ENCODE results near the gene PPP2R2C. TPM values are rescaled to one million over a fixed set of nuclear protein-coding genes. Genes with fewer than 3 reads are reported as not detected.

Gene PPP2R2C
- total RNA-seq, 1 experiment from 2014 or later, result not detected

DNA sequence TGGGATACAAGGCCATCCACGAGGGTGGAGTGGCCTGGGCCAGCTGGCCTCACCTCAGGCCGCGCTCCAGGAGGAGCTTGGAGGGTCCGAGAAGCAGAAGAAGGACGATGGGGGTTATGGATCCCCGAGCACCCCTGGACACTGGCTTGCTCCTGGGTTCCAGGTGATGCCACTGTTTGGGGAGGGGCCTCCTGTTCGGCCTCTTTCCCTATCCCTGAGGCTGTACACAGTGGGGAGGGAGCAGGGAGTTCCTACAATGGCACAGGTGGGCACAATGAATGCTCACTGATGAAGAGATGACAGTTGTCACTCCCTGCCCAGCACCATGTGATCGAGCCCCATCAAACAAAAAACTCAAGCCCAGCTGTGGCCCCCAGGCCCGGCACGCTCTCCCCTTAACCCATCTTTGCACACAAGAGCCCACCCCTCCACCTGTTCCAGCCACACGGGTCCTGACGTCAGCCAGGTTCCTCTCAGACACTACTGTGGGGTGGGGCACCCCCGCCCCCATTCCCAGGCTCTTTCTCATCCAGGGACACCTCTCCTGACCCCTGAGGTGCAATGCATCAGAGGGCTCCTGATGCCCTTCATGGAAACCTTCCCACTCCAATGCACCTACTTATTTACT lies 132.5 kb downstream of the PPP2R2C start:
- H3K4me3 ChIP-seq (ENCODE audit: low read depth, low read length, poor library complexity, severe bottlenecking), result no peak overlapping the region
- no peaks in the 10 kb centered on the region for H3K4me1 ChIP-seq (ENCODE audit: insufficient read depth, low read length, poor library complexity, severe bottlenecking)
- H3K36me3 ChIP-seq (ENCODE audit: insufficient read depth, low read length, poor library complexity, severe bottlenecking), result no peaks in the 10 kb centered on the region
- no peak for DNase-seq (ENCODE audit: low spot score)
- peaks cover 52% of the 10 kb centered on the region for H3K27me3 ChIP-seq (replicated peaks; ENCODE audit: insufficient read depth, low read depth, low read length, poor library complexity)
- CTCF ChIA-PET, result interaction anchor here (0.6 kb wide), 1 partner anchor 313 kb away, joined by 6 read pairs; no protein-coding TSS in a partner anchor
- no peak overlapping the region for H3K27ac ChIP-seq (ENCODE audit: low read depth, low read length, poor library complexity, severe bottlenecking)
- POLR2A ChIA-PET (ENCODE audit: low non-redundant PET), result no interaction called here
- no peak for TF ChIP-seq EZH2 (IDR thresholded peaks at IDR 0.05; ENCODE audit: borderline replicate concordance, low read depth, low read length, poor library complexity, severe bottlenecking)
- TF ChIP-seq, protein P1, sequence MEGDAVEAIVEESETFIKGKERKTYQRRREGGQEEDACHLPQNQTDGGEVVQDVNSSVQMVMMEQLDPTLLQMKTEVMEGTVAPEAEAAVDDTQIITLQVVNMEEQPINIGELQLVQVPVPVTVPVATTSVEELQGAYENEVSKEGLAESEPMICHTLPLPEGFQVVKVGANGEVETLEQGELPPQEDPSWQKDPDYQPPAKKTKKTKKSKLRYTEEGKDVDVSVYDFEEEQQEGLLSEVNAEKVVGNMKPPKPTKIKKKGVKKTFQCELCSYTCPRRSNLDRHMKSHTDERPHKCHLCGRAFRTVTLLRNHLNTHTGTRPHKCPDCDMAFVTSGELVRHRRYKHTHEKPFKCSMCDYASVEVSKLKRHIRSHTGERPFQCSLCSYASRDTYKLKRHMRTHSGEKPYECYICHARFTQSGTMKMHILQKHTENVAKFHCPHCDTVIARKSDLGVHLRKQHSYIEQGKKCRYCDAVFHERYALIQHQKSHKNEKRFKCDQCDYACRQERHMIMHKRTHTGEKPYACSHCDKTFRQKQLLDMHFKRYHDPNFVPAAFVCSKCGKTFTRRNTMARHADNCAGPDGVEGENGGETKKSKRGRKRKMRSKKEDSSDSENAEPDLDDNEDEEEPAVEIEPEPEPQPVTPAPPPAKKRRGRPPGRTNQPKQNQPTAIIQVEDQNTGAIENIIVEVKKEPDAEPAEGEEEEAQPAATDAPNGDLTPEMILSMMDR (conservative IDR thresholded peaks at IDR 0.05; ENCODE audit: low read depth, low read length), result no peak
- BruUV-seq (replicated peaks), result no TSS peak
- intact Hi-C loops (cut with micrococcal nuclease; ENCODE audit: unreplicated experiment), result no loop called here
- no peaks in the 10 kb centered on the region for H3K9me3 ChIP-seq (ENCODE audit: low read depth, low read length, poor library complexity, severe bottlenecking)

- Histone ChIP-seq H3K27me3 (replicated peaks; ENCODE audit: insufficient read depth, low read depth, low read length, poor library complexity) (peaks cover 47% of the 10 kb centered on the region), H3K9me3 (ENCODE audit: low read depth, low read length, poor library complexity, severe bottlenecking) (no peaks in the 10 kb centered on the region), H3K27ac (ENCODE audit: low read depth, low read length, poor library complexity, severe bottlenecking) (no peak overlapping the region), H3K36me3 (ENCODE audit: insufficient read depth, low read length, poor library complexity, severe bottlenecking) (no peaks in the 10 kb centered on the region), H3K4me3 (ENCODE audit: low read depth, low read length, poor library complexity, severe bottlenecking) (no peak overlapping the region), H3K4me1 (ENCODE audit: insufficient read depth, low read length, poor library complexity, severe bottlenecking) (no peaks in the 10 kb centered on the region)
- no peak for TF ChIP-seq EZH2 (IDR thresholded peaks at IDR 0.05; ENCODE audit: borderline replicate concordance, low read depth, low read length, poor library complexity, severe bottlenecking)
- TF ChIP-seq, protein P1 (conservative IDR thresholded peaks at IDR 0.05; ENCODE audit: low read depth, low read length), result no peak
- CTCF ChIA-PET, result no interaction called here
- no peak for DNase-seq (ENCODE audit: low spot score)
- intact Hi-C loops (cut with micrococcal nuclease; ENCODE audit: unreplicated experiment), result no loop called here
- BruUV-seq (replicated peaks), result no TSS peak
- POLR2A ChIA-PET (ENCODE audit: low non-redundant PET), result no interaction called here
Measured at GRCh38 chr4:6338951-6339817, 133.2 kb downstream of the PPP2R2C start.

DNA sequence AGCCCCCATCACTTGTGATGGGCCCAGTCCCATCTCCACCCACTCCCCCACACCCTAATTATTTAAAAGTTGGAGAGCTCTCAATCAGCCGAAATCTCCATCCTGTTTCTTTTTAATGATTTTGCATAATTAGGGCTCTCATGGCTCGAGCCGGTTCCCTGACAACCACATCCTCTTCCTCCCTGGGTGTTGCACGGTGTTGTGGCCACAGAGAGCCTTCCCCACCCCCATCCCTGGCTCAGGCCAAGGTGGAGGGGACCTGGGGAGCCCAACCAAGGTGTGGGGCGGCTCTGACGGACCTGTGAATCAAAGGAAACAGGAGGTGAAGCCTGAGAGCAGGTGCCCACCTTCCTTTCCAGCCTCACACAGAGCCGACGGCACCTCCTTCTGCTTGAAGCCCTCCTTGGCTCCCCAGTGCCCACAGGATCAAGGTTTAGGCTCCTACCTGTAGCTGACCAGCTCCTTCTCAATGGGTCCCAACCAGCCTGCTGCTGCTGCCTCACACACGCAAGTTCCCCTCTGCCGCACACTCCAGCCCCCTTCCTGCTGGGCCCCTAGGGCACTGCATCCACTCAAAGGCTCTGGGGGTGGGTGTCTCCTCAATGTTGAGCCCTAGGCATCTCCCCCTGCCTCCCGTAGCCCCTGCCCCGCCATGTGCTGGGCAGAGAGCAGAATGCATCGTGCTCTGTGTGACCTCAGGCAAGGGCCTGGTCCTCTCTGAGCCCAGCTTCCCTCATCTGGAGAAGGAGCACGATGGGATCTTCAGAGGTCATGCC lies 134.1 kb downstream of the PPP2R2C start:
- no peaks in the 10 kb centered on the region for H3K4me1 ChIP-seq (ENCODE audit: insufficient read depth, low read length, poor library complexity, severe bottlenecking)
- POLR2A ChIA-PET (ENCODE audit: low non-redundant PET), result no interaction called here
- TF ChIP-seq EZH2 (IDR thresholded peaks at IDR 0.05; ENCODE audit: borderline replicate concordance, low read depth, low read length, poor library complexity, severe bottlenecking), result no peak
- TF ChIP-seq, protein P1 (conservative IDR thresholded peaks at IDR 0.05; ENCODE audit: low read depth, low read length), result no peak
- peaks cover 45% of the 10 kb centered on the region for H3K27me3 ChIP-seq (replicated peaks; ENCODE audit: insufficient read depth, low read depth, low read length, poor library complexity)
- intact Hi-C loops (cut with micrococcal nuclease; ENCODE audit: unreplicated experiment), result no loop called here
- CTCF ChIA-PET, result no interaction called here
- BruUV-seq (replicated peaks), result no TSS peak
- H3K36me3 ChIP-seq (ENCODE audit: insufficient read depth, low read length, poor library complexity, severe bottlenecking), result no peaks in the 10 kb centered on the region
- no peaks in the 10 kb centered on the region for H3K9me3 ChIP-seq (ENCODE audit: low read depth, low read length, poor library complexity, severe bottlenecking)
- DNase-seq (ENCODE audit: low spot score), result no peak
- H3K4me3 ChIP-seq (ENCODE audit: low read depth, low read length, poor library complexity, severe bottlenecking), result no peak overlapping the region
- no peak overlapping the region for H3K27ac ChIP-seq (ENCODE audit: low read depth, low read length, poor library complexity, severe bottlenecking)
